HepG2 (cell line): Measurements from ENCODE around the gene CYP20A1. TPM values are rescaled to one million over a fixed set of nuclear protein-coding genes. Genes with fewer than 3 reads are reported as not detected.

ENCODE experiments used
- MTA1 ChIP-seq: sonication (generic); formaldehyde crosslinking; IDR thresholded peaks from 2 replicates; pipeline ENCODE4 v1.4.0; 2020; ENCODE audit warnings: missing genetic modification reagents, mild to moderate bottlenecking, borderline replicate concordance
- NPAS2 ChIP-seq: sonication (generic); formaldehyde crosslinking; IDR thresholded peaks from 2 replicates; pipeline ENCODE4 v1.8.0; 2022; ENCODE audit warnings: mild to moderate bottlenecking, missing genetic modification reagents, borderline replicate concordance
- RBFOX2 ChIP-seq: fragments of 200-400 bp; formaldehyde crosslinking; IDR thresholded peaks from 2 replicates; pipeline ENCODE4 v1.6.1; 2017; ENCODE audit warnings: low read depth, mild to moderate bottlenecking, low read length
- ZNF484 ChIP-seq: sonication (generic); formaldehyde crosslinking; IDR thresholded peaks from 2 replicates; pipeline ENCODE4 v1.5.1; 2020; ENCODE audit warnings: mild to moderate bottlenecking, low read depth, missing genetic modification reagents, borderline replicate concordance
- ZNF562 ChIP-seq: sonication (generic); formaldehyde crosslinking; IDR thresholded peaks from 2 replicates; pipeline ENCODE4 v1.8.0; 2022; ENCODE audit warnings: missing genetic modification reagents, borderline replicate concordance
- ZNF570 ChIP-seq: sonication (generic); formaldehyde crosslinking; IDR thresholded peaks from 2 replicates; pipeline ENCODE4 v1.4.0; 2020; ENCODE audit warnings: mild to moderate bottlenecking, missing genetic modification reagents, borderline replicate concordance
- ZNF782 ChIP-seq: sonication (generic); formaldehyde crosslinking; IDR thresholded peaks from 2 replicates; pipeline ENCODE4 v1.4.0; 2020; ENCODE audit warnings: missing genetic modification reagents, mild to moderate bottlenecking, borderline replicate concordance
- ZNF879 ChIP-seq: sonication (generic); formaldehyde crosslinking; IDR thresholded peaks from 2 replicates; pipeline ENCODE4 v1.8.1; 2023; ENCODE audit warnings: missing genetic modification reagents
- polyA plus RNA-seq, 8 experiments: library from polyadenylated mRNA; depleted of rRNA in 3 of 8; stranded (reverse) in 7 of 8; unstranded in 1 of 8; fragments of >200 nt; fragmentation: Illumina TruSeq in 4 of 8; extraction: Trizol in 4 of 8; gene quantifications; 2 replicates each; pipeline versions ENCODE4 v1.2.1 to v1.2.3, GENCODE V29; 2011 to 2016; ENCODE audit warnings: low read depth in 4 of 8, missing spikeins in 1 of 8, mixed read lengths in 1 of 8; ENCODE audit not compliant: insufficient read depth in 1 of 8
- total RNA-seq, 5 experiments: library from RNA; depleted of rRNA; stranded (reverse); fragments of >200 nt; fragmentation: Illumina TruSeq; extraction: Trizol; gene quantifications; 2 replicates each; pipeline ENCODE4 v1.2.3, GENCODE V29; 2016; ENCODE audit warnings: low read depth in 1 of 5
- TF ChIP-seq, protein P1 (sequence below): sonication (generic); formaldehyde crosslinking; IDR thresholded peaks from 2 replicates; pipeline ENCODE4 v1.5.1; 2020; ENCODE audit warnings: mild to moderate bottlenecking, missing genetic modification reagents, borderline replicate concordance
- TF ChIP-seq, protein P2 (sequence below): sonication (generic); formaldehyde crosslinking; IDR thresholded peaks from 2 replicates; pipeline ENCODE4 v1.9.0; 2021; ENCODE audit warnings: missing genetic modification reagents, borderline replicate concordance
- TF ChIP-seq, protein P3 (sequence below): sonication (generic); formaldehyde crosslinking; IDR thresholded peaks from 2 replicates; pipeline ENCODE4 v1.5.0; 2020; ENCODE audit warnings: mild to moderate bottlenecking, missing genetic modification reagents, borderline replicate concordance
- TF ChIP-seq, protein P4 (sequence below): sonication (generic); formaldehyde crosslinking; IDR thresholded peaks from 2 replicates; pipeline ENCODE4 v1.5.0; 2020; ENCODE audit warnings: mild to moderate bottlenecking, missing genetic modification reagents

CYP20A1 gene
- total and polyA plus RNA-seq, 2 of the 13 experiments (the other 11 are each of a cell fraction or from before 2014, with no cell fraction given), result 9.6 to 35.3 TPM

DNA sequence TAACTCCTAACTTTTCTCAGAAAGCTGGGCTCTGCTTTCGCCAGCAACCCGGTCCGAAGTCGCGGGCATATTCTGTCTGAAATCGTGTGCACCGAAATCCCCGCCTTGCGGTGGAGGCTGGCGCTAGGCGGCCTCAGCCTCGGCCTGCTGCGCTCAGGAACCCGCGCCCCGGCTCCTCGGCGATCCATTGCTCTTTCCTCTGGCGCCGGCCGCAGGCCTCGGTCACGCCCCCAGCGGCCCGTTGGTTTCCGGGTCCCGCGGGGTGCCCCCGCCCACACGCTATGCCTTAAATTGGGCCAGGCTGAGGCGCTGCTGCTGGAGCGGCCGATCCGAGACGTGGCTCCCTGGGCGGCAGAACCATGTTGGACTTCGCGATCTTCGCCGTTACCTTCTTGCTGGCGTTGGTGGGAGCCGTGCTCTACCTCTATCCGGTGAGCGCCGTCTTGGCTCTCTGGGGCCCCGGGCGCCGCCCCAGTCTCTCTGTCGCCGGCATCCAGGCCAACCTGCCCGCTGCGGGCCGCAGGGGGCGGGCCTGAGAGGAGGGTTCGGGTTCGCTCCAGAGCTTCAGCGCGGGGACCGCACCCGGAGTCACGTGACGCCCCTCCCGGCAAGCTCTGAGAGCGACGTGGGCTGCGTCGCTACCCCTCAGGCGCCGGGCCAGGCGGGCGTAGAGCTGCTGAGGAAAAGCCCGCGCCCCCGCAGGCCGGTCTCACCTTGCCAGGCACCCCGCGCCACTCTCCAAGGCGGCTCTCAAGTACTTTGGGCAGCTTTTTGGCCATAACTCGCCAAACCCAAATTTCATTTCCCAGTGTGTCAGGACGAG is at the start of gene CYP20A1 (continued):
- TF ChIP-seq, protein P1, sequence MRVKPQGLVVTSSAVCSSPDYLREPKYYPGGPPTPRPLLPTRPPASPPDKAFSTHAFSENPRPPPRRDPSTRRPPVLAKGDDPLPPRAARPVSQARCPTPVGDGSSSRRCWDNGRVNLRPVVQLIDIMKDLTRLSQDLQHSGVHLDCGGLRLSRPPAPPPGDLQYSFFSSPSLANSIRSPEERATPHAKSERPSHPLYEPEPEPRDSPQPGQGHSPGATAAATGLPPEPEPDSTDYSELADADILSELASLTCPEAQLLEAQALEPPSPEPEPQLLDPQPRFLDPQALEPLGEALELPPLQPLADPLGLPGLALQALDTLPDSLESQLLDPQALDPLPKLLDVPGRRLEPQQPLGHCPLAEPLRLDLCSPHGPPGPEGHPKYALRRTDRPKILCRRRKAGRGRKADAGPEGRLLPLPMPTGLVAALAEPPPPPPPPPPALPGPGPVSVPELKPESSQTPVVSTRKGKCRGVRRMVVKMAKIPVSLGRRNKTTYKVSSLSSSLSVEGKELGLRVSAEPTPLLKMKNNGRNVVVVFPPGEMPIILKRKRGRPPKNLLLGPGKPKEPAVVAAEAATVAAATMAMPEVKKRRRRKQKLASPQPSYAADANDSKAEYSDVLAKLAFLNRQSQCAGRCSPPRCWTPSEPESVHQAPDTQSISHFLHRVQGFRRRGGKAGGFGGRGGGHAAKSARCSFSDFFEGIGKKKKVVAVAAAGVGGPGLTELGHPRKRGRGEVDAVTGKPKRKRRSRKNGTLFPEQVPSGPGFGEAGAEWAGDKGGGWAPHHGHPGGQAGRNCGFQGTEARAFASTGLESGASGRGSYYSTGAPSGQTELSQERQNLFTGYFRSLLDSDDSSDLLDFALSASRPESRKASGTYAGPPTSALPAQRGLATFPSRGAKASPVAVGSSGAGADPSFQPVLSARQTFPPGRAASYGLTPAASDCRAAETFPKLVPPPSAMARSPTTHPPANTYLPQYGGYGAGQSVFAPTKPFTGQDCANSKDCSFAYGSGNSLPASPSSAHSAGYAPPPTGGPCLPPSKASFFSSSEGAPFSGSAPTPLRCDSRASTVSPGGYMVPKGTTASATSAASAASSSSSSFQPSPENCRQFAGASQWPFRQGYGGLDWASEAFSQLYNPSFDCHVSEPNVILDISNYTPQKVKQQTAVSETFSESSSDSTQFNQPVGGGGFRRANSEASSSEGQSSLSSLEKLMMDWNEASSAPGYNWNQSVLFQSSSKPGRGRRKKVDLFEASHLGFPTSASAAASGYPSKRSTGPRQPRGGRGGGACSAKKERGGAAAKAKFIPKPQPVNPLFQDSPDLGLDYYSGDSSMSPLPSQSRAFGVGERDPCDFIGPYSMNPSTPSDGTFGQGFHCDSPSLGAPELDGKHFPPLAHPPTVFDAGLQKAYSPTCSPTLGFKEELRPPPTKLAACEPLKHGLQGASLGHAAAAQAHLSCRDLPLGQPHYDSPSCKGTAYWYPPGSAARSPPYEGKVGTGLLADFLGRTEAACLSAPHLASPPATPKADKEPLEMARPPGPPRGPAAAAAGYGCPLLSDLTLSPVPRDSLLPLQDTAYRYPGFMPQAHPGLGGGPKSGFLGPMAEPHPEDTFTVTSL (CRISPR knock-in tag), result no peak; the same call in 1 of the 2 replicates
- peak; percentile 99 for TF ChIP-seq RBFOX2
- peak; percentile 82; the same call in 1 of the 2 replicates for TF ChIP-seq ZNF879
- no peak for TF ChIP-seq ZNF484 (CRISPR knock-in tag)
- TF ChIP-seq, protein P2, sequence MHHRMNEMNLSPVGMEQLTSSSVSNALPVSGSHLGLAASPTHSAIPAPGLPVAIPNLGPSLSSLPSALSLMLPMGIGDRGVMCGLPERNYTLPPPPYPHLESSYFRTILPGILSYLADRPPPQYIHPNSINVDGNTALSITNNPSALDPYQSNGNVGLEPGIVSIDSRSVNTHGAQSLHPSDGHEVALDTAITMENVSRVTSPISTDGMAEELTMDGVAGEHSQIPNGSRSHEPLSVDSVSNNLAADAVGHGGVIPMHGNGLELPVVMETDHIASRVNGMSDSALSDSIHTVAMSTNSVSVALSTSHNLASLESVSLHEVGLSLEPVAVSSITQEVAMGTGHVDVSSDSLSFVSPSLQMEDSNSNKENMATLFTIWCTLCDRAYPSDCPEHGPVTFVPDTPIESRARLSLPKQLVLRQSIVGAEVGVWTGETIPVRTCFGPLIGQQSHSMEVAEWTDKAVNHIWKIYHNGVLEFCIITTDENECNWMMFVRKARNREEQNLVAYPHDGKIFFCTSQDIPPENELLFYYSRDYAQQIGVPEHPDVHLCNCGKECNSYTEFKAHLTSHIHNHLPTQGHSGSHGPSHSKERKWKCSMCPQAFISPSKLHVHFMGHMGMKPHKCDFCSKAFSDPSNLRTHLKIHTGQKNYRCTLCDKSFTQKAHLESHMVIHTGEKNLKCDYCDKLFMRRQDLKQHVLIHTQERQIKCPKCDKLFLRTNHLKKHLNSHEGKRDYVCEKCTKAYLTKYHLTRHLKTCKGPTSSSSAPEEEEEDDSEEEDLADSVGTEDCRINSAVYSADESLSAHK (CRISPR knock-in tag), result no peak
- TF ChIP-seq, protein P3, sequence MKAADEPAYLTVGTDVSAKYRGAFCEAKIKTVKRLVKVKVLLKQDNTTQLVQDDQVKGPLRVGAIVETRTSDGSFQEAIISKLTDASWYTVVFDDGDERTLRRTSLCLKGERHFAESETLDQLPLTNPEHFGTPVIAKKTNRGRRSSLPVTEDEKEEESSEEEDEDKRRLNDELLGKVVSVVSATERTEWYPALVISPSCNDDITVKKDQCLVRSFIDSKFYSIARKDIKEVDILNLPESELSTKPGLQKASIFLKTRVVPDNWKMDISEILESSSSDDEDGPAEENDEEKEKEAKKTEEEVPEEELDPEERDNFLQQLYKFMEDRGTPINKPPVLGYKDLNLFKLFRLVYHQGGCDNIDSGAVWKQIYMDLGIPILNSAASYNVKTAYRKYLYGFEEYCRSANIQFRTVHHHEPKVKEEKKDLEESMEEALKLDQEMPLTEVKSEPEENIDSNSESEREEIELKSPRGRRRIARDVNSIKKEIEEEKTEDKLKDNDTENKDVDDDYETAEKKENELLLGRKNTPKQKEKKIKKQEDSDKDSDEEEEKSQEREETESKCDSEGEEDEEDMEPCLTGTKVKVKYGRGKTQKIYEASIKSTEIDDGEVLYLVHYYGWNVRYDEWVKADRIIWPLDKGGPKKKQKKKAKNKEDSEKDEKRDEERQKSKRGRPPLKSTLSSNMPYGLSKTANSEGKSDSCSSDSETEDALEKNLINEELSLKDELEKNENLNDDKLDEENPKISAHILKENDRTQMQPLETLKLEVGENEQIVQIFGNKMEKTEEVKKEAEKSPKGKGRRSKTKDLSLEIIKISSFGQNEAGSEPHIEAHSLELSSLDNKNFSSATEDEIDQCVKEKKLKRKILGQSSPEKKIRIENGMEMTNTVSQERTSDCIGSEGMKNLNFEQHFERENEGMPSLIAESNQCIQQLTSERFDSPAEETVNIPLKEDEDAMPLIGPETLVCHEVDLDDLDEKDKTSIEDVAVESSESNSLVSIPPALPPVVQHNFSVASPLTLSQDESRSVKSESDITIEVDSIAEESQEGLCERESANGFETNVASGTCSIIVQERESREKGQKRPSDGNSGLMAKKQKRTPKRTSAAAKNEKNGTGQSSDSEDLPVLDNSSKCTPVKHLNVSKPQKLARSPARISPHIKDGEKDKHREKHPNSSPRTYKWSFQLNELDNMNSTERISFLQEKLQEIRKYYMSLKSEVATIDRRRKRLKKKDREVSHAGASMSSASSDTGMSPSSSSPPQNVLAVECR (CRISPR knock-in tag), result peak; percentile 98
- no peak for TF ChIP-seq NPAS2
- TF ChIP-seq MTA1, result peak; percentile 77; the same call in 1 of the 2 replicates
- TF ChIP-seq, protein P4, sequence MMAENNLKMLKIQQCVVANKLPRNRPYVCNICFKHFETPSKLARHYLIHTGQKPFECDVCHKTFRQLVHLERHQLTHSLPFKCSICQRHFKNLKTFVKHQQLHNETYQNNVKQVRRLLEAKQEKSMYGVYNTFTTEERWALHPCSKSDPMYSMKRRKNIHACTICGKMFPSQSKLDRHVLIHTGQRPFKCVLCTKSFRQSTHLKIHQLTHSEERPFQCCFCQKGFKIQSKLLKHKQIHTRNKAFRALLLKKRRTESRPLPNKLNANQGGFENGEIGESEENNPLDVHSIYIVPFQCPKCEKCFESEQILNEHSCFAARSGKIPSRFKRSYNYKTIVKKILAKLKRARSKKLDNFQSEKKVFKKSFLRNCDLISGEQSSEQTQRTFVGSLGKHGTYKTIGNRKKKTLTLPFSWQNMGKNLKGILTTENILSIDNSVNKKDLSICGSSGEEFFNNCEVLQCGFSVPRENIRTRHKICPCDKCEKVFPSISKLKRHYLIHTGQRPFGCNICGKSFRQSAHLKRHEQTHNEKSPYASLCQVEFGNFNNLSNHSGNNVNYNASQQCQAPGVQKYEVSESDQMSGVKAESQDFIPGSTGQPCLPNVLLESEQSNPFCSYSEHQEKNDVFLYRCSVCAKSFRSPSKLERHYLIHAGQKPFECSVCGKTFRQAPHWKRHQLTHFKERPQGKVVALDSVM, result peak; percentile 99
- TF ChIP-seq ZNF782, result peak; percentile 90
- TF ChIP-seq ZNF562, result no peak
- TF ChIP-seq ZNF570, result peak; percentile 35; the same call in 1 of the 2 replicates
